Calu3 (cell line): ENCODE measurements around the gene RSPO1. TPM values are rescaled to one million over a fixed set of nuclear protein-coding genes. Genes with fewer than 3 reads are reported as not detected.

ENCODE experiments used
- BruUV-seq: library from RNA; stranded (reverse); fragments of 400-500 nt; replicated peaks from 2 replicates; lab custom pipeline; 2021; lab: Mats Ljungman, UMichigan
- CTCF ChIA-PET: fragments of 300-600 bp; sonication (Branson Sonifier 250); formaldehyde crosslinking; loops from one replicate; lab custom pipeline; 2022; ENCODE audit warnings: antibody characterized with exemption; lab: Charles Lee
- DNase-seq: peaks from one replicate; pipeline ENCODE4 v3.0.0; 2022
- H3K27ac Mint-ChIP-seq: one replicate; pipeline ENCODE4 v1.8.0; 2022; ENCODE audit warnings: mixed read lengths; ENCODE audit not compliant: unreplicated experiment
- H3K27me3 Mint-ChIP-seq: one replicate; pipeline ENCODE4 v1.8.0; 2022; ENCODE audit warnings: mixed read lengths; ENCODE audit not compliant: unreplicated experiment
- H3K36me3 Mint-ChIP-seq: one replicate; pipeline ENCODE4 v1.8.0; 2022; ENCODE audit warnings: mild to moderate bottlenecking, moderate library complexity, mixed read lengths; ENCODE audit not compliant: insufficient read depth, unreplicated experiment
- H3K4me1 Mint-ChIP-seq: one replicate; pipeline ENCODE4 v1.8.0; 2022; ENCODE audit warnings: mild to moderate bottlenecking, low read depth, mixed read lengths; ENCODE audit not compliant: unreplicated experiment
- H3K4me3 Mint-ChIP-seq: one replicate; pipeline ENCODE4 v1.8.0; 2022; ENCODE audit warnings: mild to moderate bottlenecking, low read depth, moderate library complexity, mixed read lengths; ENCODE audit not compliant: unreplicated experiment
- H3K9me3 Mint-ChIP-seq: one replicate; pipeline ENCODE4 v1.8.0; 2022; ENCODE audit warnings: low read depth, mixed read lengths; ENCODE audit not compliant: unreplicated experiment
- intact Hi-C: fragments of 100-400 bp; cut with micrococcal nuclease; formaldehyde crosslinking; loops from one replicate; pipeline ENCODE4 v1.10.0; 2022; ENCODE audit not compliant: unreplicated experiment
- total RNA-seq: library from RNA; stranded (reverse); gene quantifications from 2 replicates; pipeline ENCODE4 v1.2.3, GENCODE V29; 2022
- TF ChIP-seq, protein P1 (sequence below): fragments of 200-600 bp; IDR thresholded peaks from one replicate; pipeline ENCODE4 v1.8.0; 2022; ENCODE audit warnings: antibody characterized with exemption; ENCODE audit not compliant: unreplicated experiment

The RSPO1 gene
- total RNA-seq, 1 experiment from 2014 or later, result not detected

DNA sequence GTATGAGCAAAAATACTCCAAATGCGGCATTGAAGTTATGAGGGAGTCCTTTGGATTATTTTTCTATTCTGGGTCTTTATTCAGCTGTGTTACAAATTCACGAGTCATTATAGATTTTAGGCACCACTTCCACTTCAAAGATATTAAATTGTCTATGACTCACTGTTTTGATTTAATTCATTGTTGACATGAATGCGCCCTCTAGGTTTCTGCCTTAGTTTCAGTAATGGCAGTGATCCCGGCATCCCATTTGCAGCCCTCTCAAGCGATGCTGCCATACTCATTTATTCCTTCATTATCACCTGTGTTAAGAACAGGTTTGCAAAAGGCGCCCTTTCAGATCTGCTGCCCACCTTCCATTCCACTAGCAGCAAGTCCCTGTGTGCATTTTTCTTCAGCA lies 14.0 kb downstream of the RSPO1 start:
- DNase-seq, result no peak
- no TSS peak for BruUV-seq

DNA sequence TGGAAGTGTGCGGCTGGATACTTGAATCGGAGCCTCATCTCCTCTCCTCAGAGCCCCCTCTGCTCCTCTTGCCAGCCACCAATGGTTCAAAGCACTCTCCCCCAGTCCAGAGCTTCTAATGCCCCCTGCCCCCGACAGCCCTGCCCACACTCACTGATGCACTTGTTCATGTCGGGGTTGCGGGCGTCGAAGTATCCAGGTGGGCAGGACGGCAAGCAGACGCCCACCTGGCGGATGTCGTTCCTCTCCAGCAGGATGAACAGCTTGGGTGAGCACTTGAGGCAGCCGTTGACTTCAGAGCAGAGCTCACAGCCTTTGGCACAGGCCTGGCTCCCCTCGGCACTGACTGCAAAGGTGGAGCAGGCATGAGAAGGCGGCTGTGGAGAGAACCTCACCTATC lies 18.4 kb downstream of the RSPO1 start:
- no peaks in the 10 kb centered on the region for H3K36me3 Mint-ChIP-seq
- CTCF ChIA-PET, result interaction anchor here (1.4 kb wide), 1 partner anchor 13 kb away, joined by 5 read pairs; no protein-coding TSS in a partner anchor
- no peak overlapping the region for H3K4me3 Mint-ChIP-seq
- H3K27me3 Mint-ChIP-seq, result peaks cover 86% of the 10 kb centered on the region
- TF ChIP-seq, protein P1, sequence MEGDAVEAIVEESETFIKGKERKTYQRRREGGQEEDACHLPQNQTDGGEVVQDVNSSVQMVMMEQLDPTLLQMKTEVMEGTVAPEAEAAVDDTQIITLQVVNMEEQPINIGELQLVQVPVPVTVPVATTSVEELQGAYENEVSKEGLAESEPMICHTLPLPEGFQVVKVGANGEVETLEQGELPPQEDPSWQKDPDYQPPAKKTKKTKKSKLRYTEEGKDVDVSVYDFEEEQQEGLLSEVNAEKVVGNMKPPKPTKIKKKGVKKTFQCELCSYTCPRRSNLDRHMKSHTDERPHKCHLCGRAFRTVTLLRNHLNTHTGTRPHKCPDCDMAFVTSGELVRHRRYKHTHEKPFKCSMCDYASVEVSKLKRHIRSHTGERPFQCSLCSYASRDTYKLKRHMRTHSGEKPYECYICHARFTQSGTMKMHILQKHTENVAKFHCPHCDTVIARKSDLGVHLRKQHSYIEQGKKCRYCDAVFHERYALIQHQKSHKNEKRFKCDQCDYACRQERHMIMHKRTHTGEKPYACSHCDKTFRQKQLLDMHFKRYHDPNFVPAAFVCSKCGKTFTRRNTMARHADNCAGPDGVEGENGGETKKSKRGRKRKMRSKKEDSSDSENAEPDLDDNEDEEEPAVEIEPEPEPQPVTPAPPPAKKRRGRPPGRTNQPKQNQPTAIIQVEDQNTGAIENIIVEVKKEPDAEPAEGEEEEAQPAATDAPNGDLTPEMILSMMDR, result no peak
- intact Hi-C loops, result no loop called here
- no peaks in the 10 kb centered on the region for H3K4me1 Mint-ChIP-seq
- H3K9me3 Mint-ChIP-seq, result no peaks in the 10 kb centered on the region
- no TSS peak for BruUV-seq
- no peak overlapping the region for H3K27ac Mint-ChIP-seq
- no peak for DNase-seq

More for the DNA sequence above, 14.0 kb downstream of the RSPO1 start:
- H3K4me3 Mint-ChIP-seq, result no peak overlapping the region
- no peaks in the 10 kb centered on the region for H3K36me3 Mint-ChIP-seq
- TF ChIP-seq, protein P1, result no peak
- peaks cover 42% of the 10 kb centered on the region for H3K27me3 Mint-ChIP-seq
- no peak overlapping the region for H3K27ac Mint-ChIP-seq
- intact Hi-C loops, result no loop called here
- H3K9me3 Mint-ChIP-seq, result no peaks in the 10 kb centered on the region
- CTCF ChIA-PET, result interaction anchor here (0.7 kb wide), 1 partner anchor 1030 kb away, joined by 3 read pairs; no protein-coding TSS in a partner anchor
- H3K4me1 Mint-ChIP-seq, result no peaks in the 10 kb centered on the region

DNA sequence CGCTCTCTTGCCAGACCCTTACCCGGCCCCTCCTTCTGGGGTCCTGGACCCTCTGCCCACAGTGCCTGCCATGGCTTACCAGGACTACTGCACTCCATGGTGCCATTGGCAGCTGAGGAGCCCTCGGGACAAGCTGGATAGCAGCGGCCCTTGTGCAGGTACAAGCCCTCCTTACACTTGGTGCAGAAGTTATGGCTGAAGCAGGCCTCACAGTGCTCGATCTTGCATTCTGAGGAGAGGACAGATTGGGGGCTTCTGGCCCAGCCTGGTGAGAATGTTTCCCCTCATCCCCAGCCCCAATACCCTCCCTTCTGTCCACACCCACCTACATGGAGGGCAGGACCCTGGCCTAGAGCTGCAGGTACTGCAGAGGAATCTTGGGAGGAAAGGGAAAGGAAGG lies 20.6 kb downstream of the RSPO1 start:
- Mint-ChIP-seq H3K27me3 (peaks cover 79% of the 10 kb centered on the region), H3K36me3 (no peaks in the 10 kb centered on the region), H3K27ac (no peak overlapping the region), H3K4me1 (no peaks in the 10 kb centered on the region), H3K9me3 (no peaks in the 10 kb centered on the region), H3K4me3 (no peak overlapping the region)
- DNase-seq, result no peak
- intact Hi-C loops, result no loop called here
- TF ChIP-seq, protein P1, result no peak
- no TSS peak for BruUV-seq
- CTCF ChIA-PET, result interaction anchor here (0.7 kb wide), 1 partner anchor 1113 kb away, joined by 3 read pairs; no protein-coding TSS in a partner anchor

DNA sequence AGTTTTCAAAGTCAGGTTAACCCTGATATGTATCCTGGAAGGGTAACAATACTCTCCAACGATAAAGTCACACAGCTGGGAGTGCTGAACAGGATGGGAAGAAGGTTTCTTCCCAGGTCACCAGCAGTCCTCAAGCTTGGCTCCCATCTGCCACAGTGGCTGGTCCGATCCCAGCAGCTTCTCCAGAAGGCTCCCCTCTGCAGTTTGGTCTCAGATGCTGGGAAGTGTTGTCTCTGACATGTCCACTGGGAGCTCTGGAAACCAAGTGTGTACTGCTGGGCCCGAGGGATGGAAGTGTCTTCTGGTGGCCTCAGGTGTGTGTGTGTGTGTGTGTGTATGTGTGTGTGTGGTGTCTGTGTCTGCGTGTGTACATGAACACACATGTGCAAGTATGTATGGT lies 22.5 kb downstream of the RSPO1 start:
- Mint-ChIP-seq H3K4me3 (no peak overlapping the region), H3K9me3 (no peaks in the 10 kb centered on the region), H3K4me1 (no peaks in the 10 kb centered on the region), H3K27ac (no peak overlapping the region), H3K27me3 (peaks cover 59% of the 10 kb centered on the region), H3K36me3 (no peaks in the 10 kb centered on the region)
- no TSS peak for BruUV-seq
- TF ChIP-seq, protein P1, result no peak
- intact Hi-C loops, result no loop called here
- DNase-seq, result no peak
- CTCF ChIA-PET, result interaction anchor here (0.5 kb wide), 1 partner anchor 1073 kb away, joined by 5 read pairs; no protein-coding TSS in a partner anchor
